OCI-M2 (cell line): ENCODE results near the gene PAPOLA.
"Not testable (repeated sequence)": the region's sequence is repeated elsewhere in the genome, so short reads cannot be mapped to it uniquely, and the experiment has no call there.

ENCODE experiments used
- DNase-seq: peaks from one replicate; lab custom pipeline; 2025; ENCODE audit not compliant: unreplicated experiment; lab: John Stamatoyannopoulos, UW

The PAPOLA gene

DNA sequence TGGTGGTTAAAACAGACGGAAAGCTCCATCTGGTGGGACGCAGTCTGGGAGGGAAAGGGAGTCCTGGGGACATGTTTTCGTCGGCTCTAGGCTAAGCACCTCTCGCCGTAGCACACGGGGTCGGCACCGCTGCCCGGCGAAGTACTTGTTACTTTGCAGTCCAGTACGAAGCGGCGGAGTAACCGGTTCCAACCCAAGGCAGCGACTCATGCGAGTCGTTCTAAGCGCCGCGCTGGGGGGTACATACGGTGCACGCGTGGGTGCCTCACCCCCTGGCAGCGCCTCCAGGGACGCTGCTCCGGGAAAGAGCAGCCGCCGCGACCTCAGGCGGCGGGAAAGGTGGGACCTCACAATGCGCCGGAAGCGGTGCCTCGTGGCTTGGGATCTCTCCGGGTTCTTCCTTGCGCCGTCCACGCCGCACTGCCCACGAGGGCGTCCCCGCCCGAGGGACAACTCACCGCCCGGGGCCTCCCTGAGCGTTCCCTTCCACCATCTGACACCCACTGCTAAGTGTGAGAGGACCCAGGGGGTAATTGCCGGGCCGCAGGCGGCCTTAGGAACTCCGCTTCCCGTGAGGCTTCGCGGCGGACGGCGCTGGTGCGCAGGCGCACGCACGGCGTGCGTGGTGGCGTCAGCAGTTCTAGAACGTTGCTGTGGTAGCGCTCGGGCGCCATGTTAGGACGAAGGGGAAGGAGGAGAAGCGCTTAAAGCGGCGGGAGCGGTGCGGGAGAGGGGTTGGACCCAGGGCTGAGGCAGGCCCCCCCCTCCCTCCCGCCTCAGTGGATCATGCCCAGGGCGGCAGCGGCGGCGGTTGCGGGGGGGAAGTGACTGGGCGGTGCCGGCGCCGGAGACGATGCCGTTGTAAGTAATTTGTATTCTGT is at the start of gene PAPOLA:
Gene PAPOLA (plus strand): TSS at position 643 of the 881 bp plus-strand sequence. CDS start 211 bp downstream, at position 854.
- peak; percentile 83 for DNase-seq

- DNase-seq: no peak
These were observed 49.5 kb upstream of the PAPOLA start for GRCh38 chr14:96452684-96453083.

GRCh38 chr14:96455588-96455987 is 46.6 kb upstream of the PAPOLA start:
- DNase-seq: no peak

- DNase-seq: no peak
These were observed 42.3 kb upstream of the PAPOLA start for GRCh38 chr14:96459851-96460250.

DNA sequence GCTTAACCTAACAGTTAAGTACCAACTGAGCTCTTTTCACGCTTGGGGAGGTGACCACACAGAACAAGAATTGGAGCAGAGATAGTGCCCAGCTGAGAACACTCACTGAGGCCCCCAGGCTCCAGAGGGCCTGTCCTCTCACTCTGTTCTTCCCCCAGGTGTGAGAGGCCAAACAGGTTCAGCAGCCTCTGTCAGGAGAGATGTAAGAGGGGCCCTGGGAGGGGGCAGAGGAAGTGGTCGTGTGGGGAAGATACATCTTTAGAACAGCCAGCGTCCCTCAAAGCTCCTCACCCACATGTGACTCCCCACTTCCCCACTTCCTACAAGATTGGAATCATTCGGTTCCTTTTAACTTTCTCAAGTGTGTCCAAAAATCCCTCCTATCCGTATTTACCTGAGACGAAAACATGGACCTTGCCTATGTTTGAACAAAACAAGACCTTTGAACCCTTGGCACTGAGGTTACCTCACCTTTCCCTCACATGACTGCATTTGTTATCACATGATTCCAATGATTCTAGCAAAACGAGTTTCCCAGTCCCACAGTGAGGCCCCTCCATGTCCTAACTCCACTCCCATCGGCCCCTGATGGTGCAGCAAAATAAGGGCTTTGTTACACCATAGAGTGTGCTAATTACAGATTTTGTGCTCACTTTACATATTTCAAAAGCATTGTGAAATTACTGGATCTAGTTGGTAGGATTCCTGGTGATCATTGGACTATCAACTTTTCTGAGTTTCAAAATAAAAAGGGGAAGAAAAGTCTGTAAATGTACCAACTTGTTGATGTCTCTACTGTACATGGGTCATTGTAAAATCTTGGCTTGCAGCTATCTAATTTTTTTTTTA is 40.0 kb upstream of the PAPOLA start:
- no peak for DNase-seq

DNA sequence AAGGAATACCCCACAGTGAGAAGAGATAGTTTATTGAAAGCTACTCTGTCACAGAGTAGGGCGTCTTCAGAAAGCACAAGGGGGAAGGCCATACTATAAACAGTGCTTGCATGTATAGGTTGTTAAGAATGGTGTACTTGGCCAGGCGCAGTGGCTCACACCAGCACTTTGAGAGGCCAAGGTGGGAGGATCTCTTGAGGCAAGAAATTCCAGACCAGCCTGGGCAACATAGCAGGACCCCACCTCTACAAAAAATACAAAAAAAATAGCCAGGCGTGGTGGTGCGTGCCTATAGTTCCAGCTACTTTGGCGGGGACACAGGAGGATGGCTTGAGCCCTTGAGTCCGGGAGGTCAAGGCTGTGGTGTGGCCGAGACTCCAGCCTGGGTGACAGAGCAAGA is 38.0 kb upstream of the PAPOLA start:
- no peak for DNase-seq

GRCh38 chr14:96466918-96467317 is 35.3 kb upstream of the PAPOLA start:
- no peak for DNase-seq

GRCh38 chr14:96470331-96470730 is 31.9 kb upstream of the PAPOLA start:
- DNase-seq: no peak

- DNase-seq: not testable (repeated sequence)
These were observed 31.2 kb upstream of the PAPOLA start for GRCh38 chr14:96470967-96471366.

GRCh38 chr14:96478119-96478518 is 24.1 kb upstream of the PAPOLA start:
- DNase-seq: no peak

- no peak for DNase-seq
These were observed 22.6 kb upstream of the PAPOLA start for GRCh38 chr14:96479435-96480146.

DNA sequence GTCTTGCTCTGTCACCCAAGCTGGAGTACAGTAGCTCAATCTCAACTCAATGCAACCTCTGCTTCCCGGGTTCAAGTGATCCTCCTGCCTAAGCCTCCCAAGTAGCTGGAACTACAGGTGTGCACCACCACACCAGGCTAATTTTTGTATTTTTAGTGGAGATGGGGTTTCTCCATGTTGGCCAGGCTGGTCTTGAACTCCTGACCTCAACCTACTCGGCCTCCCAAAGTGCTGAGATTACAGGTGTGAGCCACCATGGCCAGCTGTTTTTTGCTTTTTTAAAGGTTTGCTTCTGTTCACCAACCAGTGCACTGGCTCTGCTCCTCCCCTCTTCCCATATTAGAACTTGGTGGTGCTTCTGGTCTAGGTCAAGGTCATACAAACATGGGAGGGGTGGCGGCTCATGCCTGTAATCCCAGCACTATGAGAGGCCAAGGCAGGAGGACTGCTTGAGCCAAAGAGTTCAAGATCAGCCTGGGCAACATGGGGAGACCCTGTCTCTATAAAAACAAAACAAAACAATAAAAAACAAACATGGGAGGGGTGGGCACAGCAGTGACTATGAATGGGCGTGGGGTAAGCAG is 20.4 kb upstream of the PAPOLA start:
- DNase-seq: no peak

GRCh38 chr14:96482986-96483385 is 19.2 kb upstream of the PAPOLA start:
- no peak for DNase-seq

- DNase-seq: no peak
These were observed 17.8 kb upstream of the PAPOLA start for GRCh38 chr14:96484399-96484798.

- no peak for DNase-seq
These were observed 15.5 kb upstream of the PAPOLA start for GRCh38 chr14:96486705-96487104.

DNA sequence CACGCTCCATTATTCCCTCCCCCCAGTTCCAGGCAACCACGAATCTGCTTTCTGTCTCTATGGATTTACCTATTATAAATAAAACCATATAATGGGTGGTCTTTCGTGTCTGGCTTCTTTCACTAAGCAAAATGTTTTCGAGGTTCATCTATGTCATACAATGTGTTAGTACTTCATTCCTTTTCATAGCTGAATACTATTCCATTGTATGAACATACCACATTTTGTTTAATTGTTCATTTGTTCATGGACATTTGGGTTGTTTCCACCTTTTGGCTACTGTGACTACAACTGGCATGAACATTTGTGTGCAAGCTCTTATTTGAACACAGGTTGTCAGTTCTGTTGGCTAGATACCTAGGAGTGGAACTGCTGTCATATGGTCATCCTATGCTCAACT is 12.9 kb upstream of the PAPOLA start:
- DNase-seq: no peak

DNA sequence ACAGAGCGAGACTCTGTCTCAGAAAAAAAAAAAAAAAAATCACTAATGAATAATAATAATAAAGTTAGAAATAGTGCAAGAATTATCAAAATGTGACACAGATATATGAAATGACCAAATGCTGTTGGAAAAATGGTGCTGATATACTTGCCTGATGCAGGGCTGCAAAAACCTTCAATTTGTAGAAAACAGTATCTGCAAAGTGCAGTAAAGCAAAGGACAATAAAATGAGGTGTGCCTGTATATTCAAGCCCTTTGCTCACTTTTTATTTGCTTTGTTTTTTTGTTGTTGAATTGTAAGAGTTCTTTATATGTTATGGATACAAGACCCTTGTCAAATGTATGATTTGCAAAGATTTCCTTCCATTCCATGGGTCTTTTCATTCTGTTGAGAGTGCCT is 9.0 kb upstream of the PAPOLA start:
- DNase-seq: no peak

DNA sequence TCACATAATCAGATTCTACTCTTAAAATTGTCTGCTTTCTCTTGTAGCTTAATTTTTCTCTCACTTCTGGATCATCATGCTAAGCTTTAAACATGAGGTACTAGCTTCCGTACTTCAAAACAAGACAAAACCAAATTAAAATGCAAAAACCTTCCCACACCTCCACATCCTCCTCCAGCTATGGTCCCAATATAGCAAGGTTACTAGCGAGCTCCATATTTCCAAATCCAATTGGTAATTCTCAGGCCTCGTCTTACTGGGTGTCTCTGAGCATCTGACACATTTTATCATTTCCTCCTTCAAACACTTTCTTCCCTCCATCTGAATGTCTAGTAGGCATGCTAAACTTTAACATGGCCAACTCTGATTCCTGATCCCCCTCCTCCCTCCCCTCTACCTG is 7.9 kb upstream of the PAPOLA start:
- no peak for DNase-seq

- no peak for DNase-seq
These were observed 5.1 kb upstream of the PAPOLA start for GRCh38 chr14:96497087-96497486.

- no peak for DNase-seq
These were observed 4.6 kb upstream of the PAPOLA start for GRCh38 chr14:96497586-96497985.

GRCh38 chr14:96501217-96501739 is 904 bp upstream of the PAPOLA start:
- peak; percentile 65 for DNase-seq
